Parathyroid adenoma (tissue), 2 donors: Measurements from ENCODE around the gene ULBP2.
"Not testable (repeated sequence)": the region's sequence is repeated elsewhere in the genome, so short reads cannot be mapped to it uniquely, and the experiment has no call there.

ENCODE experiments used
- H2AFZ ChIP-seq: fragments of 300-600 bp; sonication (generic); one replicate; pipeline ENCODE4 v1.7.0; 2017; ENCODE audit warnings: antibody characterized with exemption, mild to moderate bottlenecking
- H3K27ac ChIP-seq: fragments of 300-600 bp; sonication (generic); one replicate; pipeline ENCODE4 v1.7.0; 2017
- H3K27me3 ChIP-seq: fragments of 300-600 bp; sonication (generic); one replicate; pipeline ENCODE4 v1.7.0; 2017; ENCODE audit warnings: low read length; ENCODE audit not compliant: control insufficient read depth, insufficient read depth
- H3K36me3 ChIP-seq: fragments of 300-600 bp; sonication (generic); one replicate; pipeline ENCODE4 v1.7.0; 2017; ENCODE audit warnings: low read length; ENCODE audit not compliant: control insufficient read depth, insufficient read depth
- H3K4me1 ChIP-seq: fragments of 300-600 bp; sonication (generic); one replicate; pipeline ENCODE4 v1.7.0; 2017; ENCODE audit warnings: control low read depth
- H3K4me2 ChIP-seq: fragments of 300-600 bp; sonication (generic); one replicate; pipeline ENCODE4 v1.7.0; 2017; ENCODE audit warnings: low read length
- H3K4me3 ChIP-seq: fragments of 300-600 bp; sonication (generic); one replicate; pipeline ENCODE4 v1.7.0; 2017; ENCODE audit warnings: low read depth, low read length
- H3K79me2 ChIP-seq: fragments of 300-600 bp; sonication (generic); one replicate; pipeline ENCODE4 v1.7.0; 2017; ENCODE audit warnings: control low read depth
- H3K9ac ChIP-seq: fragments of 300-600 bp; sonication (generic); one replicate; pipeline ENCODE4 v1.7.0; 2017; ENCODE audit warnings: mild to moderate bottlenecking
- H3K9me3 ChIP-seq: fragments of 300-600 bp; sonication (generic); one replicate; pipeline ENCODE4 v1.7.0; 2017; ENCODE audit warnings: low read length; ENCODE audit not compliant: control insufficient read depth
- CTCF ChIP-seq: fragments of 300-600 bp; sonication (generic); IDR thresholded peaks from one replicate; pipeline ENCODE4 v1.7.0; 2017; ENCODE audit warnings: antibody characterized with exemption, mild to moderate bottlenecking
- donor health status: primary hyperparathyroidism.

Gene ULBP2

GRCh38 chr6:149954328-149954983, 12.6 kb downstream of the ULBP2 start:
- H2AFZ ChIP-seq, H3K27me3 ChIP-seq, H3K27ac ChIP-seq, H3K4me3 ChIP-seq, H3K4me2 ChIP-seq, H3K36me3 ChIP-seq, H3K4me1 ChIP-seq, H3K9me3 ChIP-seq, H3K79me2 ChIP-seq, H3K9ac ChIP-seq: not testable (repeated sequence)

- not testable (repeated sequence) for H2AFZ ChIP-seq, H3K4me1 ChIP-seq, H3K79me2 ChIP-seq, H3K9me3 ChIP-seq, H3K36me3 ChIP-seq, H3K27ac ChIP-seq, H3K9ac ChIP-seq, H3K4me2 ChIP-seq, H3K4me3 ChIP-seq, H3K27me3 ChIP-seq
Measured at GRCh38 chr6:149954984-149955653, 13.3 kb downstream of the ULBP2 start.

GRCh38 chr6:149955654-149956317, 14.0 kb downstream of the ULBP2 start:
- not testable (repeated sequence) for H3K9ac ChIP-seq, H3K9me3 ChIP-seq, H3K27ac ChIP-seq, H3K4me1 ChIP-seq, H3K4me3 ChIP-seq, H3K79me2 ChIP-seq, H3K4me2 ChIP-seq, H3K27me3 ChIP-seq, H3K36me3 ChIP-seq, H2AFZ ChIP-seq

- not testable (repeated sequence) for H3K4me3 ChIP-seq, H3K4me1 ChIP-seq, H3K27ac ChIP-seq, H3K27me3 ChIP-seq, H3K36me3 ChIP-seq, H3K4me2 ChIP-seq, H3K9ac ChIP-seq, H3K9me3 ChIP-seq, H3K79me2 ChIP-seq, H2AFZ ChIP-seq
Measured at GRCh38 chr6:149958124-149958523, 16.3 kb downstream of the ULBP2 start.

- not testable (repeated sequence) for H2AFZ ChIP-seq, H3K27me3 ChIP-seq, H3K36me3 ChIP-seq
Measured at GRCh38 chr6:149959806-149960205, 18.0 kb downstream of the ULBP2 start.

GRCh38 chr6:149960488-149960887, 18.7 kb downstream of the ULBP2 start:
- no peak for TF ChIP-seq CTCF

More at GRCh38 chr6:149959806-149960205, 18.0 kb downstream of the ULBP2 start:
- not testable (repeated sequence) for H3K9me3 ChIP-seq, H3K4me2 ChIP-seq, H3K9ac ChIP-seq, H3K79me2 ChIP-seq, H3K4me3 ChIP-seq, H3K27ac ChIP-seq, H3K4me1 ChIP-seq

More at GRCh38 chr6:149960488-149960887, 18.7 kb downstream of the ULBP2 start:
- Histone ChIP-seq H3K27ac (no peak overlapping the region), H3K79me2 (no peaks in the 10 kb centered on the region), H3K4me2 (no peak overlapping the region), H3K36me3 (no peaks in the 10 kb centered on the region), H3K4me3 (no peak overlapping the region), H3K9ac (no peak overlapping the region), H3K9me3 (no peaks in the 10 kb centered on the region), H3K27me3 (no peaks in the 10 kb centered on the region), H2AFZ (no peak overlapping the region), H3K4me1 (no peaks in the 10 kb centered on the region)
